ENCODE data around the gene KLHL21. TPM values are rescaled to one million over a fixed set of nuclear protein-coding genes. Genes with fewer than 3 reads are reported as not detected.

The KLHL21 gene
- total RNA-seq, 1 experiment from 2014 or later: 17.6 TPM

- no peak for TF ChIP-seq CTCF (IDR thresholded peaks at IDR 0.05)
- TF ChIP-seq SP1 (CRISPR knock-in tag; conservative IDR thresholded peaks at IDR 0.05): peak; percentile 80
- no peak for TF ChIP-seq HMGA2 (CRISPR knock-in tag; IDR thresholded peaks at IDR 0.05)
- TF ChIP-seq CDX4 (CRISPR knock-in tag; IDR thresholded peaks at IDR 0.05; ENCODE audit: borderline replicate concordance): no peak
- TF ChIP-seq ZNF425 (CRISPR knock-in tag; conservative IDR thresholded peaks at IDR 0.05): no peak
- TF ChIP-seq ZBTB21 (CRISPR knock-in tag; IDR thresholded peaks at IDR 0.05; ENCODE audit: borderline replicate concordance): no peak
- TF ChIP-seq MAX (CRISPR knock-in tag; IDR thresholded peaks at IDR 0.05): no peak
- TF ChIP-seq ZSCAN18 (CRISPR knock-in tag; IDR thresholded peaks at IDR 0.05): no peak
- TF ChIP-seq ZNF138 (CRISPR knock-in tag; conservative IDR thresholded peaks at IDR 0.05): no peak
- TF ChIP-seq ZNF512 (CRISPR knock-in tag; IDR thresholded peaks at IDR 0.05; ENCODE audit: borderline replicate concordance): no peak
- no peak for TF ChIP-seq ATF2 (CRISPR knock-in tag; IDR thresholded peaks at IDR 0.05; ENCODE audit: borderline replicate concordance, low read depth)
- TF ChIP-seq KAT7 (CRISPR knock-in tag; IDR thresholded peaks at IDR 0.05; ENCODE audit: borderline replicate concordance): no peak
- TF ChIP-seq ZNF671 (CRISPR knock-in tag; IDR thresholded peaks at IDR 0.05): no peak
- TF ChIP-seq ZNF416 (CRISPR knock-in tag; IDR thresholded peaks at IDR 0.05): 0 out of 2 replicates have a peak, but pooled peaks have one; percentile 56
- TF ChIP-seq ZNF121 (CRISPR knock-in tag; IDR thresholded peaks at IDR 0.05): no peak
- TF ChIP-seq HMGXB4 (CRISPR knock-in tag; IDR thresholded peaks at IDR 0.05): peak; percentile 64; the same call in 1 of the 2 replicates
- TF ChIP-seq JUN (CRISPR knock-in tag; IDR thresholded peaks at IDR 0.05): peak; percentile 59; the same call in 1 of the 2 replicates
- no peak for TF ChIP-seq ZNF396 (CRISPR knock-in tag; IDR thresholded peaks at IDR 0.05; ENCODE audit: borderline replicate concordance)
- TF ChIP-seq FOXP1 (CRISPR knock-in tag; IDR thresholded peaks at IDR 0.05; ENCODE audit: borderline replicate concordance): peak; percentile 55
- TF ChIP-seq EMX1 (CRISPR knock-in tag; IDR thresholded peaks at IDR 0.05): no peak
- no peak for TF ChIP-seq ZNF219 (CRISPR knock-in tag; IDR thresholded peaks at IDR 0.05; ENCODE audit: borderline replicate concordance)
- TF ChIP-seq GTF2I (CRISPR knock-in tag; conservative IDR thresholded peaks at IDR 0.05): no peak
- TF ChIP-seq NR1H2 (CRISPR knock-in tag; IDR thresholded peaks at IDR 0.05): no peak
- no peak for TF ChIP-seq RORB (CRISPR knock-in tag; IDR thresholded peaks at IDR 0.05)
- TF ChIP-seq CREB1 (CRISPR knock-in tag; IDR thresholded peaks at IDR 0.05): no peak
- no peak; the same call in 1 of the 2 replicates for TF ChIP-seq ZNF317 (CRISPR knock-in tag; IDR thresholded peaks at IDR 0.05; ENCODE audit: borderline replicate concordance, low read depth)
These were observed 22.3 kb upstream of the KLHL21 start, which contains the start of gene THAP3 (continued) for GRCh38 chr1:6624710-6625583.

All from WTC11 (cell line).